Mucosa of descending colon (tissue), 3 donors: Measurements from ENCODE around the gene PSMB7. TPM values are rescaled to one million over a fixed set of nuclear protein-coding genes. Genes with fewer than 3 reads are reported as not detected.
A peak's percentile ranks its signal among the peaks of the same experiment; 100 is the strongest.

Experiments
- ATAC-seq: fragments of 200-7000 bp; cut with Tn5 transposase; one replicate; pipeline ENCODE4 v1.9.1; 2020; ENCODE audit warnings: mild to moderate bottlenecking, moderate library complexity
- DNase-seq, 3 donors: peaks; one replicate each; pipeline ENCODE4 v3.0.0-alpha.2; 2020
- H3K36me3 ChIP-seq: fragments of 200-600 bp; one replicate; pipeline ENCODE4 v1.8.0; 2021; ENCODE audit warnings: low read depth, mild to moderate bottlenecking
- H3K4me1 ChIP-seq: fragments of 200-600 bp; one replicate; pipeline ENCODE4 v1.8.0; 2021; ENCODE audit warnings: low read depth, mild to moderate bottlenecking
- H3K4me3 ChIP-seq: fragments of 200-600 bp; one replicate; pipeline ENCODE4 v1.8.0; 2021; ENCODE audit warnings: mild to moderate bottlenecking
- H3K9me3 ChIP-seq: fragments of 200-600 bp; one replicate; pipeline ENCODE4 v1.8.0; 2021; ENCODE audit warnings: mild to moderate bottlenecking
- CTCF ChIP-seq: fragments of 200-600 bp; IDR thresholded peaks from one replicate; pipeline ENCODE4 v1.8.0; 2022; ENCODE audit warnings: antibody characterized with exemption, mild to moderate bottlenecking
- intact Hi-C, 2 donors: fragments of 100-400 bp; cut with DNase I in 1 of 2; cut with micrococcal nuclease in 1 of 2; formaldehyde crosslinking; loops; one replicate each; pipeline versions ENCODE4 v1.11.0 to v1.11.1; 2022; cut with DNase I, micrococcal nuclease
- total RNA-seq, 3 donors: library from RNA; stranded (reverse); fragmentation: NEBNext Ultra II Directional in 2 of 3; extraction: Animal tissue kit (Norgen Biotek cat#: 25700) in 2 of 3; gene quantifications; one replicate each; pipeline versions ENCODE4 v1.2.1 to v1.2.4, GENCODE V29; 2021 to 2023
- donor health status: DM: no; HTN: no; CAD: no; lungs with moderate emphysema.
- donor health status: DM: no; HTN: no; CAD: no.
- donor health status: DM: no; HTN: yes; CAD: no.

The PSMB7 gene
- total RNA-seq, 3 donors from 2014 or later, result 83.6 to 120 (median 92.3) TPM

DNA sequence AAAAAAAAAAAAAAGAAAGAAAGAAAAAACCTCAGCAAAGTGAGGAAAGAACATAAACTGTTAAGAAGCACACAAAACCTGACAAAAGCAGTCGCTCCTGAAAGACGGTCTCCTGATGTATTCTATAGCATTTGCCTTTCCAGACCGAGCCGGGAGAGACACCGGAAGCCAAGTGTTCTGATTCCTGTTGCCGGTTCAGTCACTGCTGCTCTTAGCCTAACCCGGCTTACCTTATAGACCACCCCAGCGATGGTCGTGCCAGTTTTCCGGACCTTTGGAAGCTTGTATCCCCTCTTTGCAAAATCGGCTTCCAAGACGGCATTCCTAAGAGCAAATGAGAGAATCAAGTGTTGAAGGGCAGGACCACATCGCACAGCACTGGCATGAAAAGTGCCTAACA, 630 bp downstream of the PSMB7 start:
- peak overlapping the region; percentile 64 for H3K4me3 ChIP-seq
- H3K36me3 ChIP-seq, result no peaks in the 10 kb centered on the region
- DNase-seq (no peak), ATAC-seq (no peak)
- TF ChIP-seq CTCF, result no peak
- no peaks in the 10 kb centered on the region for H3K9me3 ChIP-seq
- peaks cover 4% of the 10 kb centered on the region for H3K4me1 ChIP-seq
- intact Hi-C loops, result no loop called here

- H3K4me1 ChIP-seq, result peaks cover 4% of the 10 kb centered on the region
- DNase-seq (no peak), ATAC-seq (no peak)
- no peak overlapping the region for H3K4me3 ChIP-seq
- TF ChIP-seq CTCF, result no peak
- H3K9me3 ChIP-seq, result no peaks in the 10 kb centered on the region
- intact Hi-C loops, result no loop called here
- H3K36me3 ChIP-seq, result no peaks in the 10 kb centered on the region
Measured at GRCh38 chr9:124412228-124412575, 3.0 kb downstream of the PSMB7 start.

DNA sequence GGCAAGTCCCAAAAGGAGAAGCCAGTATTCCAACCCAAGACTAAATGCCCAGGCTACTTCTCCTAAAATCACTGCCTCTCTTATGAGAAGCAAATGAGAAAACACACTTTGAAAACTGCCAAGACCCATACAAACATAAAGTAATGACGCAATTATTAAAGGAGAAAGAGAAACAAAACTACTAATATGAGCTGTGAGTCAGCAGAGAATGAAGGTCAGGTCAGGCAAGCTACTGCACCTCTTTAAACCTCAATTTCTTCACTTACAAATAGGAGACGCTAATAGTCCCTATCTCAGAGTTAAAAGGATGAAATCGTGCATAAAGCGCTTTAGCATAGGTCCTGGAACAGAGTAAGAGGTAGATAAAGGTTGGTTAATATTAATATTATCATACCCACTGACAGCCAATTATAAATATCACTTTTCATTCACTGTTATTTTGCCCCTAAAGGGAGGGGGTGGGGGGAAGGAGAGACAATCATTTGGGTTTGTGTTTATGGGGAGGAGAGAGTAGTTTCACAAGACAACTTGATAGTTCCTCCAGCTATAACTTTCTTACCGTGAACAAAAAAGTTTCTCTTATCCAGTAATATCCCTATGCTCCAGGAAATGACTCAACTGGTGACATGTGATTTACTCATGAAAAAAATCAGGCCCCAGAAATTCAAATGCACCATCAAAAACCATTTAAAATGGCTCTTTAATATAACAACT, 3.6 kb downstream of the PSMB7 start:
- intact Hi-C loops, result no loop called here
- Histone ChIP-seq H3K36me3 (no peaks in the 10 kb centered on the region), H3K9me3 (no peaks in the 10 kb centered on the region), H3K4me1 (peaks cover 4% of the 10 kb centered on the region), H3K4me3 (no peak overlapping the region)
- TF ChIP-seq CTCF, result no peak
- no peak for DNase-seq
- no peak for ATAC-seq

DNA sequence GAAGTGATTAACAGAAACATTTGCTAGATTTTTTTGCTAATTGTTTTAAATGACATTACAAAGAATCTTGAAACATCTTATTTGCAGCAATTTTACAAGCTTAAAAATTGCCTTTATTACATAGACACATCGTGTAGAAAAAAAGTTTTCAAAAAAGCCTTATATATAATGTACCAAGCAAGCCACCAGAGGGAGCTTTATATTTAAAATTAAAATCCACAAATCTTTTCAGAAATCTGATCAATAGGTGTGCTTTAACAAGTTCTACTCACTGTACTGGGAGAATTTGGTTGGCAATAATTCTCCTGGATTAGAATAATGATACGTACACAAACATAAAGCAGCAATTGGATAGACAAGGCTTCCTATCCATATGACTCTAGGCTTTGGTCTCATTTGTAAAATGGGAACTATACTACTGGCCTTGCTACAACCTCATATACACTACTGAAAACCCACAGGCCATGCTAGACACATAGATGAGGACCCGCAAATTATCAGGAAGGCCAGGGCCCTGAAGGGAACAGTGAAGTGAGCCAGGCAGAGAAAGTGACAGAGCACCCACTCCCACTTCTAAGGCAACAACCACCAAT, 4.8 kb downstream of the PSMB7 start:
- no peak for ATAC-seq
- H3K4me1 ChIP-seq, result peaks cover 4% of the 10 kb centered on the region
- H3K36me3 ChIP-seq, result no peaks in the 10 kb centered on the region
- no peaks in the 10 kb centered on the region for H3K9me3 ChIP-seq
- TF ChIP-seq CTCF, result no peak
- DNase-seq, result no peak
- intact Hi-C loops, result no loop called here
- H3K4me3 ChIP-seq, result no peak overlapping the region

GRCh38 chr9:124409410-124409809, 5.8 kb downstream of the PSMB7 start:
- TF ChIP-seq CTCF, result no peak
- Histone ChIP-seq H3K9me3 (no peaks in the 10 kb centered on the region), H3K4me1 (peaks cover 1% of the 10 kb centered on the region), H3K36me3 (no peaks in the 10 kb centered on the region), H3K4me3 (no peak overlapping the region)
- intact Hi-C loops, result no loop called here
- DNase-seq (no peak), ATAC-seq (peak; percentile 84)
